ENCODE measurements around the gene PTRH2.

GRCh38 chr17:59752446-59752845 lies 45.2 kb upstream of the PTRH2 start:
- TF ChIP-seq POLR2AphosphoS5 (IDR thresholded peaks at IDR 0.05; ENCODE audit: low read depth, low read length) (no peak), REST (IDR thresholded peaks at IDR 0.05; ENCODE audit: insufficient read depth in 1 of 2, low read depth in 2 of 2, low read length in 2 of 2) (no peak), TAF1 (IDR thresholded peaks at IDR 0.05; ENCODE audit: borderline replicate concordance, insufficient read depth, low read length) (no peak)

All from PFSK-1 (cell line).